Dedifferentiated amniotic fluid mesenchymal stem cell (primary cell): ENCODE results near the gene CERS5.
"Not testable (repeated sequence)": the region's sequence is repeated elsewhere in the genome, so short reads cannot be mapped to it uniquely, and the experiment has no call there.

Source experiments
- DNase-seq: peaks from one replicate; pipeline ENCODE4 v3.0.0-alpha.2; 2016; ENCODE audit errors: extremely low spot score

The CERS5 gene

GRCh38 chr12:50103767-50104321 is 63.3 kb downstream of the CERS5 start, which contains the start of gene GPD1:
TSS of gene GPD1 (plus strand) at chr12:50104008. CDS start at chr12:50104051, 43 bp downstream.
- DNase-seq: no peak

GRCh38 chr12:50103351-50103750 is 63.8 kb downstream of the CERS5 start:
- no peak for DNase-seq

GRCh38 chr12:50102646-50103309 is 64.4 kb downstream of the CERS5 start:
- no peak for DNase-seq

GRCh38 chr12:50102131-50102531 is 65.0 kb downstream of the CERS5 start:
- DNase-seq: no peak

- DNase-seq: peak; percentile 24
These were observed 65.5 kb downstream of the CERS5 start for GRCh38 chr12:50101663-50102062.

- no peak for DNase-seq
These were observed 66.6 kb downstream of the CERS5 start for GRCh38 chr12:50100561-50100960.

- DNase-seq: peak; percentile 45
These were observed 67.7 kb downstream of the CERS5 start for GRCh38 chr12:50099302-50100008.

- no peak for DNase-seq
These were observed 69.2 kb downstream of the CERS5 start for GRCh38 chr12:50097952-50098351.

GRCh38 chr12:50090391-50090790 is 76.8 kb downstream of the CERS5 start:
- DNase-seq: no peak

GRCh38 chr12:50089730-50090129 is 77.4 kb downstream of the CERS5 start:
- DNase-seq: no peak

- no peak for DNase-seq
These were observed 78.4 kb downstream of the CERS5 start for GRCh38 chr12:50088577-50089335.

GRCh38 chr12:50087995-50088394 is 79.2 kb downstream of the CERS5 start:
- DNase-seq: no peak

GRCh38 chr12:50087151-50087550 is 80.0 kb downstream of the CERS5 start:
- DNase-seq: no peak

GRCh38 chr12:50086148-50086547 is 81.0 kb downstream of the CERS5 start:
- DNase-seq: no peak

- no peak for DNase-seq
These were observed 81.5 kb downstream of the CERS5 start for GRCh38 chr12:50085615-50086072.

- peak; percentile 80 for DNase-seq
These were observed 82.2 kb downstream of the CERS5 start, which contains the start of gene SMARCD1 for GRCh38 chr12:50084775-50085614. TSS of gene SMARCD1 (plus strand) at chr12:50085342. CDS start at chr12:50085370, 28 bp downstream.

GRCh38 chr12:50084409-50084774 is 82.8 kb downstream of the CERS5 start:
- not testable (repeated sequence) for DNase-seq

GRCh38 chr12:50083301-50083700 is 83.9 kb downstream of the CERS5 start:
- no peak for DNase-seq

- no peak for DNase-seq
These were observed 84.5 kb downstream of the CERS5 start for GRCh38 chr12:50082644-50083043.

- DNase-seq: no peak
These were observed 85.9 kb downstream of the CERS5 start for GRCh38 chr12:50081096-50081808.

- no peak for DNase-seq
These were observed 87.4 kb downstream of the CERS5 start for GRCh38 chr12:50079771-50080170.
